ENCODE measurements around the gene LRCH3.

The LRCH3 gene

GRCh38 chr3:197749315-197749600 lies 41.8 kb upstream of the LRCH3 start (continued):
- TF ChIP-seq PRDM4 (tag by site-specific recombination; IDR thresholded peaks at IDR 0.05) (no peak), ZBTB11 (tag by site-specific recombination; conservative IDR thresholded peaks at IDR 0.05; ENCODE audit: low read depth) (no peak; the same call in 1 of the 2 replicates), ZNF184 (tag by site-specific recombination; IDR thresholded peaks at IDR 0.05) (no peak), ZNF341 (tag by site-specific recombination; IDR thresholded peaks at IDR 0.05; ENCODE audit: low read depth) (peak; percentile 75), ZNF558 (tag by site-specific recombination; IDR thresholded peaks at IDR 0.05) (no peak), ZNF560 (tag by site-specific recombination; IDR thresholded peaks at IDR 0.05; ENCODE audit: borderline replicate concordance) (no peak), IKZF3 (tag by site-specific recombination; IDR thresholded peaks at IDR 0.05) (no peak), ZFHX2 (tag by site-specific recombination; conservative IDR thresholded peaks at IDR 0.05) (no peak; the same call in 1 of the 2 replicates), ZNF274 (IDR thresholded peaks at IDR 0.05; ENCODE audit: low read length) (no peak), ZNF274 (tag by site-specific recombination; IDR thresholded peaks at IDR 0.05; ENCODE audit: borderline replicate concordance) (no peak), ZNF335 (tag by site-specific recombination; conservative IDR thresholded peaks at IDR 0.05) (peak; percentile 96), ZNF394 (tag by site-specific recombination; IDR thresholded peaks at IDR 0.05; ENCODE audit: borderline replicate concordance) (peak; percentile 91), ZNF610 (tag by site-specific recombination; IDR thresholded peaks at IDR 0.05; ENCODE audit: borderline replicate concordance) (peak; percentile 55; the same call in 1 of the 2 replicates), ZNF513 (tag by site-specific recombination; IDR thresholded peaks at IDR 0.05) (no peak), ZNF350 (tag by site-specific recombination; IDR thresholded peaks at IDR 0.05) (no peak), GLIS2 (tag by site-specific recombination; IDR thresholded peaks at IDR 0.05) (peak; percentile 90), ZFP37 (tag by site-specific recombination; IDR thresholded peaks at IDR 0.05) (peak; percentile 85), ZNF549 (tag by site-specific recombination; IDR thresholded peaks at IDR 0.05) (no peak), SP7 (tag by site-specific recombination; IDR thresholded peaks at IDR 0.05) (no peak; the same call in 1 of the 2 replicates), REPIN1 (tag by site-specific recombination; IDR thresholded peaks at IDR 0.05; ENCODE audit: low read depth) (0 out of 2 replicates have a peak, but pooled peaks have one; percentile 46), ZNF248 (tag by site-specific recombination; IDR thresholded peaks at IDR 0.05) (no peak), ZNF555 (tag by site-specific recombination; conservative IDR thresholded peaks at IDR 0.05) (no peak), ZNF501 (tag by site-specific recombination; IDR thresholded peaks at IDR 0.05) (no peak), HIC1 (tag by site-specific recombination; IDR thresholded peaks at IDR 0.05) (peak; percentile 61; the same call in 1 of the 2 replicates), SCRT2 (tag by site-specific recombination; IDR thresholded peaks at IDR 0.05) (no peak), KLF9 (tag by site-specific recombination; IDR thresholded peaks at IDR 0.05; ENCODE audit: low read depth) (no peak), ZNF426 (tag by site-specific recombination; IDR thresholded peaks at IDR 0.05) (no peak), PATZ1 (tag by site-specific recombination; IDR thresholded peaks at IDR 0.05) (no peak; the same call in 1 of the 2 replicates), HOXC10 (CRISPR knock-in tag; IDR thresholded peaks at IDR 0.05) (no peak), ZNF48 (tag by site-specific recombination; IDR thresholded peaks at IDR 0.05) (no peak), ZNF311 (tag by site-specific recombination; IDR thresholded peaks at IDR 0.05; ENCODE audit: borderline replicate concordance) (no peak)

Data from HEK293 (cell line).